ENCODE data around the gene CACNA1A.

DNA sequence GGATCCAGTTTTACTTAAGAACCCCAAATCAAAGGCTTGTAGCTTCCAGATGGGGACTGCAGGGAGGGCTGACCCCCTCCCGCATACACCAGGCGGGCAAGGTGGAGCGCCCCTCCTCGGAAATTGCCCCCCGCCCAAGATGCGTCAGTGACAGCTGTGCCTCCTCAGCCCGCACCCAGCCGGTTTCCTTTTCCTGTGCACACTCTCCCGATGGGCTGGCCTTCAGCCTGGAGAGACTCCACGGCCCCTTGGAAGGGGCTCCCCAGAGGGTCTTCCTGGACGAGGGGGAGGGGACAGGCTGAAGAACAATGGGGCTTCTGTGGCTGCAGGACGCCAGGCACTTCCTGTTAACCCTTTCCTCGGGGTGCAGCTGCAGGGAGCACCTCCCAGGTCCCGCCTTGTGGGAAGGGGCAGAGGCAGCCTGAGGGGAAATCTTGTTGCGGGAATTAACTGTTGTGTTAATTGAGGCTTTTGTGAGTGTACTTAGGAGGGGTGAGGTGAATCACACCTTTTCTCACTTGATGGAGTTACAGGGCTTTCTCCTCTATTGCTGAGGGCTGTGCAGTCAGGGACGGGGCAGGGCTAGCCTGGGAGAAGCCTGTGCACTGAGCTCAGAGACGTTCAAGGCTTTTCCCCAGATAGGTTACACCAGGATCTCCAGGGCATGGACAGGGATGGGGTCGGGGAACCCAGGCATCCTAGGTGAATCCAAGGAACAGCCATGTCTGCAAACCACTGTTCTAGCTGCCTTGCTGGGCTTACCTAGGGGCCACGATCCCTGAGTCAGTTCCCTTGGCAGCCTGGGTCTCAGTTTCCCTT, 341.7 kb downstream of the CACNA1A start:
- TF ChIP-seq, protein P1, sequence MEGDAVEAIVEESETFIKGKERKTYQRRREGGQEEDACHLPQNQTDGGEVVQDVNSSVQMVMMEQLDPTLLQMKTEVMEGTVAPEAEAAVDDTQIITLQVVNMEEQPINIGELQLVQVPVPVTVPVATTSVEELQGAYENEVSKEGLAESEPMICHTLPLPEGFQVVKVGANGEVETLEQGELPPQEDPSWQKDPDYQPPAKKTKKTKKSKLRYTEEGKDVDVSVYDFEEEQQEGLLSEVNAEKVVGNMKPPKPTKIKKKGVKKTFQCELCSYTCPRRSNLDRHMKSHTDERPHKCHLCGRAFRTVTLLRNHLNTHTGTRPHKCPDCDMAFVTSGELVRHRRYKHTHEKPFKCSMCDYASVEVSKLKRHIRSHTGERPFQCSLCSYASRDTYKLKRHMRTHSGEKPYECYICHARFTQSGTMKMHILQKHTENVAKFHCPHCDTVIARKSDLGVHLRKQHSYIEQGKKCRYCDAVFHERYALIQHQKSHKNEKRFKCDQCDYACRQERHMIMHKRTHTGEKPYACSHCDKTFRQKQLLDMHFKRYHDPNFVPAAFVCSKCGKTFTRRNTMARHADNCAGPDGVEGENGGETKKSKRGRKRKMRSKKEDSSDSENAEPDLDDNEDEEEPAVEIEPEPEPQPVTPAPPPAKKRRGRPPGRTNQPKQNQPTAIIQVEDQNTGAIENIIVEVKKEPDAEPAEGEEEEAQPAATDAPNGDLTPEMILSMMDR (conservative IDR thresholded peaks at IDR 0.05; ENCODE audit: low read depth, low read length), result no peak
- TF ChIP-seq POLR2A (IDR thresholded peaks at IDR 0.05; ENCODE audit: low read depth, low read length), result no peak
- no peak for TF ChIP-seq FOS (IDR thresholded peaks at IDR 0.05; ENCODE audit: low read depth, low read length)
- no peak for TF ChIP-seq RAD21 (IDR thresholded peaks at IDR 0.05; ENCODE audit: low read length)
- TF ChIP-seq SMC3 (IDR thresholded peaks at IDR 0.05; ENCODE audit: low read depth, low read length), result no peak
- no peak for TF ChIP-seq BHLHE40 (IDR thresholded peaks at IDR 0.05; ENCODE audit: low read depth, low read length)
- TF ChIP-seq CEBPB (IDR thresholded peaks at IDR 0.05; ENCODE audit: low read depth, low read length), result no peak
- no peak for TF ChIP-seq MAFK (IDR thresholded peaks at IDR 0.05; ENCODE audit: low read depth, low read length)
- TF ChIP-seq CHD1 (IDR thresholded peaks at IDR 0.05; ENCODE audit: low read depth, low read length), result no peak
- TF ChIP-seq MXI1 (IDR thresholded peaks at IDR 0.05; ENCODE audit: borderline replicate concordance, low read depth, low read length), result no peak
- TF ChIP-seq RCOR1 (IDR thresholded peaks at IDR 0.05; ENCODE audit: insufficient replicate concordance, low read length), result no peak
- TF ChIP-seq MAZ (IDR thresholded peaks at IDR 0.05; ENCODE audit: borderline replicate concordance, low read depth, low read length), result peak; percentile 88; the same call in 1 of the 2 replicates

Data from IMR-90 (cell line).